Erythroblast (primary cell): ENCODE data around the gene SLC17A2.

ENCODE experiments used
- GATA1 ChIP-seq: IDR thresholded peaks from 2 replicates; pipeline ENCODE4 v1.6.1; 2011; ENCODE audit warnings: low read depth, mild to moderate bottlenecking, control low read depth, low read length, moderate library complexity
- POLR2A ChIP-seq: IDR thresholded peaks from 2 replicates; pipeline ENCODE4 v1.6.1; 2011; ENCODE audit warnings: mild to moderate bottlenecking, low read length

DNA sequence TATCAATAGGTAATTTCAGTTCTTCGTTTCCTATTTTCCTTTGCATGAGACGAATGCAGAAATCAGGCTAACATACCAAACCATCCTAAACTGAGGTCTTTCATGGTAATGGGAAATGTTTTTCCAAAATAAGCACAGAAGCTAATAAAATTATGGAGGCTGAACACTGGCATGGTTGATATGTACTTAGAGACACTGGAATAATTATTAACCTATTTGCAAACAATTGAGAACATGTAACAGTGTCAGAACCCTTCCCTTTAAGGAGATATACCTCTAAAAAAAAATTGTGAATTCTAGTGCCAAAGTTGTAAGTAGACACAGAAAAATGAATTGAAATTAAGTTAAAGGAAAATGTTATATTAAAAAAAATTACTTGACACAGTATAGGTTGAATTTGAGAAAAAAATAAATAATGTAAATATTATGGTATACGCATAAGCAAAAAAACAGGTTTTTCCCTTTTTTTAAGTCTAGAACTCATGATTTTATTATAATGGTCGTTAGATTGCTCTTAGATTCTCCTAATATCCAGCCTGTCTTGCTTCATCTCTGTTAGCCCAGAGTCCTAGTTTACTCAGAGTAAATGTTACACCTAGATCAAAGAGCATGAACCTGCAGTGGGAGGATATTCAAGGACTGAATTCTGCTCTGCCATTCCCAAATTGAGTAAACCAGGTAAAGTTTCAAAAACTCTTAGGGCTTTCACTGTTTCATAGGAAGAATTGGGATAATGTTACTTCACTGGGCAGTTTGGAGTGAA is 1.7 kb downstream of the SLC17A2 start:
- TF ChIP-seq POLR2A (no peak), GATA1 (no peak)
